Chondrocyte (in vitro differentiated cells): ENCODE data around the gene ZNRD2. TPM values are rescaled to one million over a fixed set of nuclear protein-coding genes. Genes with fewer than 3 reads are reported as not detected.

Experiments
- DNase-seq: peaks from one replicate; pipeline ENCODE4 v3.0.0; 2021; ENCODE audit warnings: mixed read lengths, low spot score
- H3K27ac Mint-ChIP-seq: one replicate; pipeline ENCODE4 v1.8.0; 2021; ENCODE audit warnings: mild to moderate bottlenecking, moderate library complexity, mixed read lengths; ENCODE audit not compliant: unreplicated experiment
- H3K27me3 Mint-ChIP-seq: 2 replicates; pipeline ENCODE4 v1.8.0; 2021; ENCODE audit warnings: low read depth, mixed read lengths
- H3K36me3 Mint-ChIP-seq: 2 replicates; pipeline ENCODE4 v1.8.0; 2021; ENCODE audit warnings: low read depth, mixed read lengths
- H3K4me1 Mint-ChIP-seq: 2 replicates; pipeline ENCODE4 v1.8.0; 2021; ENCODE audit warnings: low read depth, mild to moderate bottlenecking, mixed read lengths
- H3K4me3 Mint-ChIP-seq: one replicate; pipeline ENCODE4 v1.8.0; 2021; ENCODE audit warnings: mild to moderate bottlenecking, moderate library complexity, mixed read lengths; ENCODE audit not compliant: unreplicated experiment
- H3K9me3 Mint-ChIP-seq: 2 replicates; pipeline ENCODE4 v1.8.0; 2021; ENCODE audit warnings: low read depth, mixed read lengths
- total RNA-seq: library from RNA; stranded (reverse); gene quantifications from 3 replicates; pipeline ENCODE4 v1.2.1, GENCODE V29; 2021
- TF ChIP-seq, protein P1 (sequence below): fragments of 200-600 bp; sonication (generic); IDR thresholded peaks from 2 replicates; pipeline ENCODE4 v1.5.0; 2021; ENCODE audit warnings: antibody characterized with exemption, mild to moderate bottlenecking, moderate library complexity

ZNRD2 gene
- total RNA-seq, 1 donor from 2014 or later, result 26.4 TPM

DNA sequence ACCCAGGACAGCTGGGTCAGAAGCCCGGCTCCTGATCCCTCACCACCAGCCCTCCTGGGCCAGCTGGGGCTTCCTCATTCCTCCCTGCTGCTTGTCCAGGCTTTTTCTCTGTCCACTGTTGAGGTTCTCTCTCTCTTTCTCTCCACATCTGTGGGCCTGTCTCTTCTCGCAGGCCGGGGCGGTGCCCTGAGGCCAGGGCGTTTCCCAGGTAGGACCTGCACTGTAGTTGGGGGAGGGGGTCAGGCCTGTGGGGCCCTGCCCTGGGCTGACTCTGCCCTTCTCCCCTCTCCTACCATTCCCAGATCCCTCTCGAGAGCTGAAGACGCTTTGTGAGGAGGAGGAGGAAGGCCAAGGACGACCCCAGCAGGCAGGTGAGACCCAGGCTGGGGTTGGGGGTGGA, 10.5 kb downstream of the ZNRD2 start:
- no peak overlapping the region for H3K4me3 Mint-ChIP-seq
- TF ChIP-seq, protein P1, sequence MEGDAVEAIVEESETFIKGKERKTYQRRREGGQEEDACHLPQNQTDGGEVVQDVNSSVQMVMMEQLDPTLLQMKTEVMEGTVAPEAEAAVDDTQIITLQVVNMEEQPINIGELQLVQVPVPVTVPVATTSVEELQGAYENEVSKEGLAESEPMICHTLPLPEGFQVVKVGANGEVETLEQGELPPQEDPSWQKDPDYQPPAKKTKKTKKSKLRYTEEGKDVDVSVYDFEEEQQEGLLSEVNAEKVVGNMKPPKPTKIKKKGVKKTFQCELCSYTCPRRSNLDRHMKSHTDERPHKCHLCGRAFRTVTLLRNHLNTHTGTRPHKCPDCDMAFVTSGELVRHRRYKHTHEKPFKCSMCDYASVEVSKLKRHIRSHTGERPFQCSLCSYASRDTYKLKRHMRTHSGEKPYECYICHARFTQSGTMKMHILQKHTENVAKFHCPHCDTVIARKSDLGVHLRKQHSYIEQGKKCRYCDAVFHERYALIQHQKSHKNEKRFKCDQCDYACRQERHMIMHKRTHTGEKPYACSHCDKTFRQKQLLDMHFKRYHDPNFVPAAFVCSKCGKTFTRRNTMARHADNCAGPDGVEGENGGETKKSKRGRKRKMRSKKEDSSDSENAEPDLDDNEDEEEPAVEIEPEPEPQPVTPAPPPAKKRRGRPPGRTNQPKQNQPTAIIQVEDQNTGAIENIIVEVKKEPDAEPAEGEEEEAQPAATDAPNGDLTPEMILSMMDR, result no peak
- peaks cover 24% of the 10 kb centered on the region for H3K4me1 Mint-ChIP-seq
- peaks cover 14% of the 10 kb centered on the region for H3K36me3 Mint-ChIP-seq
- H3K27ac Mint-ChIP-seq, result no peak overlapping the region
- no peaks in the 10 kb centered on the region for H3K27me3 Mint-ChIP-seq
- no peaks in the 10 kb centered on the region for H3K9me3 Mint-ChIP-seq
- no peak for DNase-seq

DNA sequence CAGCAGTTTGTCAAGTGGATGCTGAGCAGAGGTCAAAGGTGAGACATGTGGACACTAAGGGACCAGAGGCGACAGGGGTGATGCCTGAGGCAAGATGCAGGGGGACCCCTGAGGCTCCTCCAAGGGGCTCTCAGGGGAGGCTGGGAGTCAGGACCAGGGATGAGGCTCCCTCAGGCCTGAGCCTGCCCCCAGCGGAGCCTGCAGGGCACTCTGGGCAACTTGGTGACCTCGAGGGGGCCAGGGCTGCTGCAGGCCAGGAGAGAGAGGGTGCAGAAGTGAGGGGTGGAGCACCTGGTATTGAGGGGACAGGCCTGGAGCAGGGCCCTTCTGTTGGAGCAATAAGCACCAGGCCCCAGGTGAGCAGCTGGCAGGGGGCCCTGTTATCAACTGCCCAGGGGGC, 11.7 kb downstream of the ZNRD2 start:
- Mint-ChIP-seq H3K27ac (no peak overlapping the region), H3K36me3 (peaks cover 16% of the 10 kb centered on the region), H3K27me3 (no peaks in the 10 kb centered on the region), H3K4me3 (no peak overlapping the region), H3K9me3 (no peaks in the 10 kb centered on the region), H3K4me1 (peaks cover 26% of the 10 kb centered on the region)
- DNase-seq, result no peak
- TF ChIP-seq, protein P1, result no peak

DNA sequence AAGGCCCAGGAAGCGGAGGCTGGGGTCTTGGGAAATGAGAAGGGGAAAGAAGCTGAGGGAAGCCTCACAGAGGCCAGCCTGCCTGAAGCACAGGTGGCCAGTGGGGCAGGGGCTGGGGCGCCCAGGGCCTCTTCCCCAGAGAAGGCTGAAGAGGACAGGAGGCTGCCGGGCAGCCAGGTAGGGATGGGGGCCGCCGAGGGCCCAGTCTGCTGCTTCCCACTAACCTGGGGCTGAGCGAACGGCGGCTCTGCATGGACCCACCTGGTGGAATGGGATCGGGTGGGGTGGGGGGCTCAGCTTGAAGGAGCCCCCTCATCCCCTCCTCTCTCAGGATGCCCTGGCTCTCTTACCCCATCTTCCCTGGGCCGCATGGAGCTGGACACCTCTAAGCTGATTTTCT, 13.3 kb downstream of the ZNRD2 start:
- H3K4me3 Mint-ChIP-seq, result no peak overlapping the region
- DNase-seq, result no peak
- no peak overlapping the region for H3K27ac Mint-ChIP-seq
- H3K27me3 Mint-ChIP-seq, result no peaks in the 10 kb centered on the region
- peaks cover 16% of the 10 kb centered on the region for H3K36me3 Mint-ChIP-seq
- TF ChIP-seq, protein P1, result no peak
- peaks cover 27% of the 10 kb centered on the region for H3K4me1 Mint-ChIP-seq
- no peaks in the 10 kb centered on the region for H3K9me3 Mint-ChIP-seq

GRCh38 chr11:65584106-65584505, 13.8 kb downstream of the ZNRD2 start:
- H3K4me1 Mint-ChIP-seq, result peaks cover 26% of the 10 kb centered on the region
- no peaks in the 10 kb centered on the region for H3K27me3 Mint-ChIP-seq
- no peak overlapping the region for H3K4me3 Mint-ChIP-seq
- peaks cover 16% of the 10 kb centered on the region for H3K36me3 Mint-ChIP-seq
- no peak for DNase-seq
- no peak overlapping the region for H3K27ac Mint-ChIP-seq
- no peaks in the 10 kb centered on the region for H3K9me3 Mint-ChIP-seq
- TF ChIP-seq, protein P1, result no peak

- Mint-ChIP-seq H3K27ac (no peak overlapping the region), H3K4me1 (peaks cover 26% of the 10 kb centered on the region), H3K4me3 (no peak overlapping the region), H3K9me3 (no peaks in the 10 kb centered on the region), H3K27me3 (no peaks in the 10 kb centered on the region), H3K36me3 (peaks cover 15% of the 10 kb centered on the region)
- TF ChIP-seq, protein P1, result no peak
- no peak for DNase-seq
Measured at GRCh38 chr11:65584723-65585171, 14.5 kb downstream of the ZNRD2 start.
